Mesendoderm (in vitro differentiated cells): ENCODE data around the gene LAX1.
A peak's percentile ranks its signal among the peaks of the same experiment; 100 is the strongest.

Experiments
- DNase-seq: peaks from one replicate; pipeline ENCODE4 v3.0.0; 2013
- H2AK5ac ChIP-seq: 2 replicates; pipeline ENCODE4 v1.6.1; 2013; ENCODE audit warnings: low read length, inconsistent platforms
- H2BK120ac ChIP-seq: 2 replicates; pipeline ENCODE4 v1.6.1; 2013; ENCODE audit warnings: low read depth, mild to moderate bottlenecking, low read length, moderate library complexity, mixed read lengths
- H2BK15ac ChIP-seq: replicated peaks from 2 replicates; pipeline ENCODE4 v1.6.1; 2013; ENCODE audit warnings: low read depth, mild to moderate bottlenecking, moderate library complexity
- H2BK5ac ChIP-seq: 2 replicates; pipeline ENCODE4 v1.6.1; 2013; ENCODE audit warnings: low read length, inconsistent platforms
- H3K18ac ChIP-seq: 2 replicates; pipeline ENCODE4 v1.6.1; 2013; ENCODE audit warnings: mild to moderate bottlenecking, low read length, mixed read lengths
- H3K23ac ChIP-seq: one replicate; pipeline ENCODE4 v1.6.1; 2013; ENCODE audit warnings: low read length
- H3K27ac ChIP-seq: 2 replicates; pipeline ENCODE4 v1.5.1; 2013; ENCODE audit warnings: low read depth, mild to moderate bottlenecking, inconsistent platforms, low read length, moderate library complexity
- H3K27me3 ChIP-seq: 2 replicates; pipeline ENCODE4 v1.6.1; 2013; ENCODE audit warnings: low read length, control low read depth, mild to moderate bottlenecking, inconsistent platforms; ENCODE audit not compliant: insufficient read depth, poor library complexity
- H3K36me3 ChIP-seq: 2 replicates; pipeline ENCODE4 v1.6.1; 2013; ENCODE audit warnings: low read length, inconsistent platforms; ENCODE audit not compliant: control insufficient read depth, insufficient read depth
- H3K4ac ChIP-seq: one replicate; pipeline ENCODE4 v1.6.1; 2013; ENCODE audit warnings: low read depth, mild to moderate bottlenecking, low read length, moderate library complexity
- H3K4me1 ChIP-seq: 2 replicates; pipeline ENCODE4 v1.6.1; 2013; ENCODE audit warnings: low read depth, low read length, inconsistent platforms; ENCODE audit not compliant: control insufficient read depth
- H3K4me2 ChIP-seq: 2 replicates; pipeline ENCODE4 v1.6.1; 2013; ENCODE audit warnings: low read length
- H3K4me3 ChIP-seq: 2 replicates; pipeline ENCODE4 v1.5.1; 2013; ENCODE audit warnings: mild to moderate bottlenecking, low read length
- H3K56ac ChIP-seq: one replicate; pipeline ENCODE4 v1.6.1; 2013; ENCODE audit warnings: low read length
- H3K79me1 ChIP-seq: 2 replicates; pipeline ENCODE4 v1.6.1; 2013; ENCODE audit warnings: low read length, inconsistent platforms
- H3K79me2 ChIP-seq: 2 replicates; pipeline ENCODE4 v1.6.1; 2013; ENCODE audit warnings: mild to moderate bottlenecking, low read length; ENCODE audit not compliant: control insufficient read depth, insufficient read depth
- H3K9ac ChIP-seq: 2 replicates; pipeline ENCODE4 v1.6.1; 2013; ENCODE audit warnings: low read length, inconsistent platforms
- H4K5ac ChIP-seq: one replicate; pipeline ENCODE4 v1.6.1; 2013; ENCODE audit warnings: low read length
- H4K8ac ChIP-seq: one replicate; pipeline ENCODE4 v1.6.1; 2013; ENCODE audit warnings: low read depth, mild to moderate bottlenecking, control low read depth, low read length, moderate library complexity
- WGBS: extraction: QIAGEN DNeasy Blood & Tissue Kit; methylation state at CpG from one replicate; pipeline ENCODE4 v1.1.7; 2013; ENCODE audit warnings: low lambda C conversion rate, missing lambda C conversion rate; ENCODE audit not compliant: insufficient coverage; ENCODE audit errors: extremely low coverage; 5-methylcytosine and 5-hydroxymethylcytosine counted together

Gene LAX1

GRCh38 chr1:203733009-203733863 lies 31.7 kb upstream of the LAX1 start:
- no peak overlapping the region for H3K18ac ChIP-seq
- H3K27me3 ChIP-seq: no peaks in the 10 kb centered on the region
- no peak overlapping the region for H2BK5ac ChIP-seq
- H3K4me3 ChIP-seq: no peak overlapping the region
- H4K5ac ChIP-seq: no peak overlapping the region
- no peak overlapping the region for H3K9ac ChIP-seq
- H3K4me1 ChIP-seq: peaks cover 7% of the 10 kb centered on the region
- H2BK15ac ChIP-seq: no peak overlapping the region
- peak overlapping the region; percentile 31 for H3K56ac ChIP-seq
- H2BK120ac ChIP-seq: no peak overlapping the region
- H3K36me3 ChIP-seq: peaks cover 2% of the 10 kb centered on the region
- no peak overlapping the region for H3K23ac ChIP-seq
- no peak overlapping the region for H4K8ac ChIP-seq
- H3K79me2 ChIP-seq: no peaks in the 10 kb centered on the region
- no CpG with 5 or more reads among the region's 7 CpGs for WGBS
- H2AK5ac ChIP-seq: no peak overlapping the region
- H3K79me1 ChIP-seq: no peaks in the 10 kb centered on the region
- no peak overlapping the region for H3K27ac ChIP-seq
- H3K4me2 ChIP-seq: no peak overlapping the region
- H3K4ac ChIP-seq: no peak overlapping the region
- DNase-seq: peak; percentile 84

GRCh38 chr1:203742436-203742835 lies 22.5 kb upstream of the LAX1 start:
- H3K36me3 ChIP-seq: no peaks in the 10 kb centered on the region
- H3K23ac ChIP-seq: no peak overlapping the region
- H3K27ac ChIP-seq: no peak overlapping the region
- WGBS: no CpG with 5 or more reads among the region's 3 CpGs
- H3K4ac ChIP-seq: no peak overlapping the region
- H3K4me3 ChIP-seq: no peak overlapping the region
- no peak overlapping the region for H2BK15ac ChIP-seq
- no peak overlapping the region for H3K4me2 ChIP-seq
- H2AK5ac ChIP-seq: no peak overlapping the region
- no peak overlapping the region for H4K5ac ChIP-seq
- H2BK5ac ChIP-seq: no peak overlapping the region
- peaks cover 2% of the 10 kb centered on the region for H3K4me1 ChIP-seq
- no peaks in the 10 kb centered on the region for H3K79me2 ChIP-seq
- H3K18ac ChIP-seq: no peak overlapping the region
- H2BK120ac ChIP-seq: no peak overlapping the region
- no peak for DNase-seq
- no peaks in the 10 kb centered on the region for H3K79me1 ChIP-seq
- H3K56ac ChIP-seq: no peak overlapping the region
- no peak overlapping the region for H4K8ac ChIP-seq
- H3K27me3 ChIP-seq: no peaks in the 10 kb centered on the region
- H3K9ac ChIP-seq: no peak overlapping the region

- Histone ChIP-seq H3K9ac (no peak overlapping the region), H3K4me1 (peaks cover 2% of the 10 kb centered on the region), H3K18ac (no peak overlapping the region), H2BK120ac (no peak overlapping the region), H3K36me3 (no peaks in the 10 kb centered on the region), H3K56ac (no peak overlapping the region), H2BK15ac (no peak overlapping the region), H3K27me3 (no peaks in the 10 kb centered on the region), H2AK5ac (no peak overlapping the region), H3K79me2 (no peaks in the 10 kb centered on the region), H3K4me3 (no peak overlapping the region), H3K79me1 (no peaks in the 10 kb centered on the region), H2BK5ac (no peak overlapping the region), H3K23ac (no peak overlapping the region), H3K27ac (no peak overlapping the region), H4K5ac (no peak overlapping the region), H3K4ac (no peak overlapping the region), H4K8ac (no peak overlapping the region), H3K4me2 (no peak overlapping the region)
- DNase-seq: no peak
- WGBS: no CpG with 5 or more reads among the region's 5 CpGs
These were observed 21.9 kb upstream of the LAX1 start for GRCh38 chr1:203743091-203743571.

GRCh38 chr1:203744075-203744972 lies 20.7 kb upstream of the LAX1 start:
- Histone ChIP-seq H3K4me1 (peaks cover 2% of the 10 kb centered on the region), H2BK15ac (no peak overlapping the region), H3K36me3 (no peaks in the 10 kb centered on the region), H3K27me3 (no peaks in the 10 kb centered on the region), H3K79me2 (no peaks in the 10 kb centered on the region), H3K4me2 (no peak overlapping the region), H2BK5ac (no peak overlapping the region), H3K79me1 (no peaks in the 10 kb centered on the region), H3K56ac (no peak overlapping the region), H3K27ac (no peak overlapping the region), H4K5ac (no peak overlapping the region), H3K9ac (peak overlapping the region; percentile 42), H4K8ac (no peak overlapping the region), H3K18ac (no peak overlapping the region), H3K4ac (no peak overlapping the region), H3K4me3 (no peak overlapping the region), H3K23ac (no peak overlapping the region), H2AK5ac (no peak overlapping the region), H2BK120ac (no peak overlapping the region)
- no CpG with 5 or more reads among the region's 10 CpGs for WGBS
- peak; percentile 59 for DNase-seq

DNA sequence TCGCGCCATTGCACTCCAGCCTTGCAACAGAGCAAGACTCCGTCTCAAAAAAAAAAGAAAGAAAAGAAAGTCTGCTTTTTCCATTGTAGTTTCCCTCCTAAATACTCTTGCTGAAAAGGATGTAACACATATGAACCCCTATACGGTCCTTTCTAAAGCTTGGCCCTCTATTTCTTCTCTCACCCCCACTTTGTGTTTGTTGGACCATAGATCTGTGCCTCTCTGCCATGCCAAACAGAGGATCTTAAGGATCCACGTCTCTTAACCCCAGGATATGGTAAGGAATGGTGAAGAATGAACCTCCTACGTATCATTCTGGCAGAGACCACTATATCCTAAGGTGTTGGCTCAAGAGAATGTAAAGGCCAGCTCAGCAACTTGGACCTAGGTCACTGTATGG lies 18.7 kb upstream of the LAX1 start:
- no peak overlapping the region for H3K23ac ChIP-seq
- H3K56ac ChIP-seq: no peak overlapping the region
- no peaks in the 10 kb centered on the region for H3K36me3 ChIP-seq
- H4K8ac ChIP-seq: no peak overlapping the region
- H2BK120ac ChIP-seq: no peak overlapping the region
- no peaks in the 10 kb centered on the region for H3K79me1 ChIP-seq
- H2BK15ac ChIP-seq: no peak overlapping the region
- H3K18ac ChIP-seq: no peak overlapping the region
- H3K4me2 ChIP-seq: no peak overlapping the region
- DNase-seq: no peak
- H2AK5ac ChIP-seq: no peak overlapping the region
- H2BK5ac ChIP-seq: no peak overlapping the region
- H3K79me2 ChIP-seq: no peaks in the 10 kb centered on the region
- no peak overlapping the region for H3K27ac ChIP-seq
- no peak overlapping the region for H3K9ac ChIP-seq
- no peak overlapping the region for H4K5ac ChIP-seq
- H3K4ac ChIP-seq: no peak overlapping the region
- no CpG with 5 or more reads among the region's 6 CpGs for WGBS
- peaks cover 2% of the 10 kb centered on the region for H3K4me1 ChIP-seq
- no peaks in the 10 kb centered on the region for H3K27me3 ChIP-seq
- no peak overlapping the region for H3K4me3 ChIP-seq
